Activated CD4-positive, alpha-beta T cell treated with anti-CD3 and anti-CD28 coated beads for 36 hours (primary cell): Measurements from ENCODE around the gene ASCC1. TPM values are rescaled to one million over a fixed set of nuclear protein-coding genes. Genes with fewer than 3 reads are reported as not detected.

Experiments
- ATAC-seq: fragments of 200-7000 bp; cut with Tn5 transposase; one replicate; pipeline ENCODE4 v1.10.0; 2021; ENCODE audit warnings: mild to moderate bottlenecking, moderate library complexity
- CTCF ChIA-PET: fragments of 350-600 bp; sonication (Branson Sonifier 250); formaldehyde crosslinking; loops from one replicate; lab custom pipeline; 2021; ENCODE audit warnings: antibody characterized with exemption; lab: Charles Lee
- POLR2A ChIA-PET: fragments of 350-600 bp; sonication (Branson Sonifier 250); formaldehyde crosslinking; loops from one replicate; lab custom pipeline; 2021; ENCODE audit warnings: antibody characterized with exemption, inconsistent platforms; lab: Charles Lee
- DNase-seq: peaks from one replicate; pipeline ENCODE4 v3.0.0-alpha.2; 2020
- H3K27ac Mint-ChIP-seq: one replicate; pipeline ENCODE4 v1.8.0; 2021; ENCODE audit warnings: mixed read lengths
- H3K27me3 Mint-ChIP-seq: one replicate; pipeline ENCODE4 v1.8.0; 2021; ENCODE audit warnings: mixed read lengths
- H3K36me3 Mint-ChIP-seq: one replicate; pipeline ENCODE4 v1.8.0; 2021; ENCODE audit warnings: low read depth, mixed read lengths
- H3K4me1 Mint-ChIP-seq: one replicate; pipeline ENCODE4 v1.8.0; 2021; ENCODE audit warnings: mixed read lengths
- H3K4me3 Mint-ChIP-seq: one replicate; pipeline ENCODE4 v1.8.0; 2021; ENCODE audit warnings: mild to moderate bottlenecking, moderate library complexity, mixed read lengths
- H3K9me3 Mint-ChIP-seq: one replicate; pipeline ENCODE4 v1.8.0; 2021; ENCODE audit warnings: low read depth, mixed read lengths
- intact Hi-C, 2 experiments: fragments of 100-400 bp; cut with DNase I in 1 of 2; cut with micrococcal nuclease in 1 of 2; formaldehyde crosslinking; loops; one replicate each; pipeline versions ENCODE4 v1.14.2 to v1.15.1; 2022 to 2024; cut with DNase I, micrococcal nuclease
- total RNA-seq, 2 experiments: library from RNA; stranded (reverse); gene quantifications; one replicate each; pipeline ENCODE4 v1.2.3, GENCODE V29; 2021

Gene ASCC1
- total RNA-seq, 2 experiments from 2014 or later: 67.8 to 68.9 TPM

GRCh38 chr10:72085864-72086465 lies 130.1 kb downstream of the ASCC1 start:
- Mint-ChIP-seq H3K27me3 (no peaks in the 10 kb centered on the region), H3K27ac (peak overlapping the region; percentile 87), H3K4me1 (peaks cover 67% of the 10 kb centered on the region), H3K9me3 (no peaks in the 10 kb centered on the region), H3K36me3 (peaks cover 38% of the 10 kb centered on the region), H3K4me3 (peak overlapping the region; percentile 98)
- ATAC-seq (no peak), DNase-seq (peak; percentile 9)
- ChIA-PET CTCF (interaction anchor here (0.6 to 2.2 kb wide), 8 partner anchors 8 to 190 kb away, joined by 3 to 7 read pairs (median 3); no protein-coding TSS in a partner anchor), POLR2A (interaction anchor here (0.6 to 0.8 kb wide), 2 partner anchors 145 to 241 kb away, joined by 3 read pairs; no protein-coding TSS in a partner anchor)
- intact Hi-C loops: loop anchor here (5.0 kb wide), 4 partner anchors 131 to 606 kb away; partner anchors contain the start of genes ANAPC16 (in 1 of the 2), ASCC1 (in 1 of the 2) and MCU (in 1 of the 2)

DNA sequence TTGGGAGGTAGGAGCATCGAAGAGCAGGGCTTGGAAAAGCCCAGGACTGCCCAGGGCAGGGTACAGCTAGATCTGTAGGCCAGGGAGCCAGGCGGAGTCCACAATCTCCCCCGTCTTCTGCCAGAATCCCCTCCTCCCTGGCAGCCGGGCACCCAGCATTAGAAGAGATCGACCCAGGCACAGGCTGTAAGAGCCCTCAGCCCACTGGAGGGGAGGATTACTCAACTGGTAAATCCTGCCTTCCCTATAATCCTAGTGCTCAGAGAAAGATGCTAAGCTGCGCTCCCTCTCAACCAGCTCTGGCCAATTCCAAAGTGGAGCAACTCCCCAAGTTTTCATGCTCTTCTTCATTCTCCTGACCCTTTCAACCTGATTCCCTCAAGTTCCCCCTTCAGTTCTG lies 130.9 kb downstream of the ASCC1 start:
- intact Hi-C loops: loop anchor here (5.0 kb wide), 4 partner anchors 132 to 607 kb away; partner anchors contain the start of genes ANAPC16 (in 1 of the 2), ASCC1 (in 1 of the 2) and MCU (in 1 of the 2)
- CTCF ChIA-PET: interaction anchor here (0.7 to 2.2 kb wide), 8 partner anchors 8 to 255 kb away, joined by 3 to 7 read pairs (median 4); no protein-coding TSS in a partner anchor
- peak overlapping the region; percentile 85 for H3K27ac Mint-ChIP-seq
- peaks cover 73% of the 10 kb centered on the region for H3K4me1 Mint-ChIP-seq
- H3K27me3 Mint-ChIP-seq: no peaks in the 10 kb centered on the region
- ATAC-seq (no peak), DNase-seq (peak; percentile 7)
- H3K4me3 Mint-ChIP-seq: peak overlapping the region; percentile 98
- H3K9me3 Mint-ChIP-seq: no peaks in the 10 kb centered on the region
- peaks cover 40% of the 10 kb centered on the region for H3K36me3 Mint-ChIP-seq
- POLR2A ChIA-PET: interaction anchor here (0.6 to 1.4 kb wide), 4 partner anchors 133 to 249 kb away, joined by 3 to 5 read pairs (median 3); no protein-coding TSS in a partner anchor

- DNase-seq: peak; percentile 80
- ChIA-PET CTCF (interaction anchor here (0.6 to 2.2 kb wide), 9 partner anchors 11 to 256 kb away, joined by 3 to 7 read pairs (median 4); no protein-coding TSS in a partner anchor), POLR2A (interaction anchor here (0.7 to 1.4 kb wide), 2 partner anchors 131 to 225 kb away, joined by 3 to 5 read pairs; no protein-coding TSS in a partner anchor)
- H3K27me3 Mint-ChIP-seq: no peaks in the 10 kb centered on the region
- H3K36me3 Mint-ChIP-seq: peaks cover 44% of the 10 kb centered on the region
- peaks cover 74% of the 10 kb centered on the region for H3K4me1 Mint-ChIP-seq
- peak; percentile 45 for ATAC-seq
- H3K27ac Mint-ChIP-seq: peak overlapping the region; percentile 85
- intact Hi-C loops: no loop called here
- H3K4me3 Mint-ChIP-seq: peak overlapping the region; percentile 98
- H3K9me3 Mint-ChIP-seq: no peaks in the 10 kb centered on the region
These were observed 132.2 kb downstream of the ASCC1 start for GRCh38 chr10:72083790-72084459.

GRCh38 chr10:72082856-72083789 lies 133.0 kb downstream of the ASCC1 start:
- POLR2A ChIA-PET: interaction anchor here (0.6 kb wide), 1 partner anchor 614 kb away, joined by 3 read pairs; no protein-coding TSS in a partner anchor
- H3K4me1 Mint-ChIP-seq: peaks cover 77% of the 10 kb centered on the region
- H3K27me3 Mint-ChIP-seq: no peaks in the 10 kb centered on the region
- peak; percentile 7 for DNase-seq
- peak overlapping the region; percentile 85 for H3K27ac Mint-ChIP-seq
- CTCF ChIA-PET: interaction anchor here (0.9 to 1.0 kb wide), 3 partner anchors 12 to 259 kb away, joined by 3 to 4 read pairs (median 3); no protein-coding TSS in a partner anchor
- intact Hi-C loops: no loop called here
- H3K36me3 Mint-ChIP-seq: peaks cover 45% of the 10 kb centered on the region
- peak overlapping the region; percentile 98 for H3K4me3 Mint-ChIP-seq
- no peaks in the 10 kb centered on the region for H3K9me3 Mint-ChIP-seq
- no peak for ATAC-seq

- POLR2A ChIA-PET: interaction anchor here (0.6 kb wide), 1 partner anchor 616 kb away, joined by 3 read pairs; no protein-coding TSS in a partner anchor
- Mint-ChIP-seq H3K27ac (peak overlapping the region; percentile 74), H3K36me3 (peaks cover 50% of the 10 kb centered on the region), H3K4me1 (peaks cover 87% of the 10 kb centered on the region), H3K9me3 (no peaks in the 10 kb centered on the region), H3K4me3 (no peak overlapping the region), H3K27me3 (no peaks in the 10 kb centered on the region)
- DNase-seq (no peak), ATAC-seq (no peak)
- intact Hi-C loops: no loop called here
- CTCF ChIA-PET: interaction anchor here (0.6 to 1.0 kb wide), 3 partner anchors 95 to 260 kb away, joined by 3 read pairs; no protein-coding TSS in a partner anchor
These were observed 134.1 kb downstream of the ASCC1 start for GRCh38 chr10:72081772-72082590.

GRCh38 chr10:72081210-72081609 lies 134.9 kb downstream of the ASCC1 start:
- ATAC-seq (no peak), DNase-seq (no peak)
- H3K4me1 Mint-ChIP-seq: peaks cover 93% of the 10 kb centered on the region
- peaks cover 43% of the 10 kb centered on the region for H3K36me3 Mint-ChIP-seq
- H3K27ac Mint-ChIP-seq: peak overlapping the region; percentile 74
- no peaks in the 10 kb centered on the region for H3K27me3 Mint-ChIP-seq
- H3K9me3 Mint-ChIP-seq: no peaks in the 10 kb centered on the region
- ChIA-PET CTCF (interaction anchor here (0.7 kb wide), 1 partner anchor 10 kb away, joined by 3 read pairs; no protein-coding TSS in a partner anchor), POLR2A (no interaction called here)
- H3K4me3 Mint-ChIP-seq: peak overlapping the region; percentile 15
- intact Hi-C loops: no loop called here

DNA sequence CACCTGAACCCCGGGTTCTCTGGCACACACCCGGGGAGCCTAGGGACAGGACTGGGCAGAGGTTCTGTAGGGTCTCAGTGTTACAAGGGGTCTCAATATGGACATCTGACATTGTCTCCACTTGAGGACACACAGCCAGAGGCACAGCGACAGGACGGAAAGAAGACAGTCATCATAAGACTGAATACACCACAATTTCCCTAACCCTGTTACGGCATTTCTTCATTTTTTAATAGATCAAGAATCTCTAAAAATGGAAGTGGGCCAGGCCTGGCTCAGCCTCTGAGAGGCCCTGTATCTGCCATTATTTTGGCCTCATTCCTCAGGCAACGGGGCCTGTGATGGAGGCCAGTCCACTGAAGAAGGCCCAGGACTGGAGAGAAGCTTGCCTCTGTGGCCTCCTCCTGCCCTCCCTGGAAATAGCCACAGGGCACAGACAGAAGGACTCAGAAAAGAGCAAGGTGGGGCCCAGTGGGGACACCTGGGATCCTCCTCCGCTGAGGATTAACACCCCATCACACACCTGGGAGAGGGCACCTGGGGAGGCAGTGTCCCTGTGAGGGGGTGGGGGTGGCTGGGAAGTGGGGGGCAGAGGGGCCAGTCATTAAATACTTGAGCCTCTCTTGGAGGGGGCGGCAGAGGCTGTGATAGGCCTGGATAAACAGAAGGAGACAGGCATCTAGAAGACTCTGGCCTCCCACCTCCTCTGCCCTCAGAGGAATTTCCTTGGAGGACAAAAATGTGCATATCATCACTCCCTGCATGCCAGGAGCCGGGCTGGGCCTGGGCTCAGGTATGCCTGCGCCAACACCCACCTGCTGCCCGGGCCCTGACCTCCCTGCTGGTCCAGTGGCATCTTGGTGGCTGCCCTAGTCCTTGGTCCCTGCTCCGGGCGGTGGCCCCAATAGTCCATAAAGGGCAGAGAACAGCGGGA lies 135.8 kb downstream of the ASCC1 start:
- H3K4me1 Mint-ChIP-seq: peaks cover 93% of the 10 kb centered on the region
- intact Hi-C loops: no loop called here
- CTCF ChIA-PET: interaction anchor here (0.7 to 1.6 kb wide), 6 partner anchors 9 to 261 kb away, joined by 3 to 11 read pairs (median 3); no protein-coding TSS in a partner anchor
- DNase-seq (no peak), ATAC-seq (no peak)
- H3K27me3 Mint-ChIP-seq: no peaks in the 10 kb centered on the region
- H3K4me3 Mint-ChIP-seq: peak overlapping the region; percentile 38
- H3K36me3 Mint-ChIP-seq: peaks cover 41% of the 10 kb centered on the region
- H3K9me3 Mint-ChIP-seq: no peaks in the 10 kb centered on the region
- POLR2A ChIA-PET: interaction anchor here (0.6 to 1.3 kb wide), 2 partner anchors 180 to 203 kb away, joined by 3 read pairs; no protein-coding TSS in a partner anchor
- peak overlapping the region; percentile 84 for H3K27ac Mint-ChIP-seq

DNA sequence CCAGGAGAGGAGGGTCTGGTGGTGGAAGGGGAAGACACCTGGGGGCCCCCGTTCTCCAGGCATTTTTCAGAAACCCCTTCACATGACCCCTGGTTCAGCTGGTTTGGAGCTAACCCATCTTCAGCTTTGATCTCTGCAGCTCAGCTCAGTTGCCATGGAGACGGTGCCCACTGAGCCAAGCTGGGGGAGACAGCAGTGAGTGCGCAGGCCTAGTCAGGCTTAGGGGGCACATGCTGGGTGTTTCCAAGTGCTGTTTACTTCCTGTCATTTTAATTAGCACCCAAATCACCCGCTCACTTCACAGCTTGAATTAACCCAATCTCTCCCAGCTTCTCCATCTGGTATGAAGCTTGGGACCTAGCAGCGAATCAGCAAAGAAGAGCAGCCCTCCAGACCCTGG lies 136.7 kb downstream of the ASCC1 start:
- ChIA-PET CTCF (interaction anchor here (0.6 to 1.8 kb wide), 10 partner anchors 10 to 262 kb away, joined by 3 to 11 read pairs (median 3); no protein-coding TSS in a partner anchor), POLR2A (interaction anchor here (1.3 kb wide), 1 partner anchor 181 kb away, joined by 3 read pairs; no protein-coding TSS in a partner anchor)
- Mint-ChIP-seq H3K9me3 (no peaks in the 10 kb centered on the region), H3K4me1 (peaks cover 93% of the 10 kb centered on the region), H3K27me3 (no peaks in the 10 kb centered on the region), H3K36me3 (peaks cover 36% of the 10 kb centered on the region), H3K4me3 (peak overlapping the region; percentile 38), H3K27ac (peak overlapping the region; percentile 84)
- ATAC-seq: peak; percentile 11
- DNase-seq: peak; percentile 62
- intact Hi-C loops: no loop called here
